Upper lobe of left lung (tissue), 6 donors: ENCODE measurements around the gene DDX10. TPM values are rescaled to one million over a fixed set of nuclear protein-coding genes. Genes with fewer than 3 reads are reported as not detected.

ENCODE experiments used
- ATAC-seq, 2 donors: fragments of 200-7000 bp; cut with Tn5 transposase; one replicate each; pipeline ENCODE4 v1.9.1; 2022; ENCODE audit warnings: mild to moderate bottlenecking in 2 of 2, moderate library complexity in 2 of 2; ENCODE audit not compliant: low FRiP score in 2 of 2
- DNase-seq, 2 donors: peaks; one replicate each; pipeline ENCODE4 v3.0.0-alpha.2; 2019 to 2020
- H3K27ac ChIP-seq, 4 donors: fragments of 200-600 bp; sonication (generic); one replicate each; pipeline ENCODE4 v1.5.1; 2016 to 2019
- H3K27me3 ChIP-seq, 4 donors: fragments of 200-600 bp; sonication (generic); one replicate each; pipeline ENCODE4 v1.5.1; 2017 to 2019
- H3K36me3 ChIP-seq, 4 donors: fragments of 200-600 bp; sonication (generic); one replicate each; pipeline ENCODE4 v1.5.1; 2016 to 2019
- H3K4me1 ChIP-seq, 4 donors: fragments of 200-600 bp; sonication (generic); one replicate each; pipeline ENCODE4 v1.5.1; 2018 to 2019
- H3K4me3 ChIP-seq, 4 donors: fragments of 200-600 bp; sonication (generic); one replicate each; pipeline ENCODE4 v1.5.1; 2017 to 2019; ENCODE audit warnings: mild to moderate bottlenecking in 2 of 4, moderate library complexity in 1 of 4
- H3K9me3 ChIP-seq, 4 donors: fragments of 200-600 bp; sonication (generic); one replicate each; pipeline ENCODE4 v1.5.1; 2018 to 2019
- CTCF ChIP-seq, 6 experiments: fragments of 450-650 bp in 4 of 6; fragments of 200-600 bp in 2 of 6; sonication (generic) in 2 of 6; IDR thresholded peaks; one replicate each; pipeline ENCODE4 v1.5.1; 2016 to 2019; ENCODE audit warnings: antibody characterized with exemption in 6 of 6
- EP300 ChIP-seq, 4 donors: sonication (generic); formaldehyde crosslinking; IDR thresholded peaks; one replicate each; pipeline ENCODE4 v1.5.1; 2017; ENCODE audit warnings: antibody characterized with exemption in 4 of 4, control low read depth in 2 of 4
- POLR2A ChIP-seq, 4 donors: fragments of 450-650 bp; IDR thresholded peaks; one replicate each; pipeline ENCODE4 v1.5.1; 2016 to 2017; ENCODE audit warnings: antibody characterized with exemption in 4 of 4, mild to moderate bottlenecking in 2 of 4
- POLR2AphosphoS5 ChIP-seq, 2 donors: sonication (generic); formaldehyde crosslinking; IDR thresholded peaks; one replicate each; pipeline ENCODE4 v1.5.1; 2017; ENCODE audit warnings: antibody characterized with exemption in 2 of 2
- WGBS, 2 donors: methylation state at CpG; one replicate each; pipeline ENCODE4 v1.1.5; 2017 to 2018; 5-methylcytosine and 5-hydroxymethylcytosine counted together
- total RNA-seq, 6 donors: library from RNA; depleted of rRNA in 4 of 6; stranded (reverse); fragments of >200 nt in 4 of 6; gene quantifications; one replicate each; pipeline versions ENCODE4 v1.1.0 to v1.2.1, GENCODE V29; 2016 to 2021
- donor health status: DM: no; HTN: no; CAD: no; lungs with moderate emphysema.
- donor health status: DM: no; HTN: yes; CAD: no; lungs with severe emphysema.

Gene DDX10
- total RNA-seq, 6 donors from 2014 or later = 9.0 to 25.2 (median 17.4) TPM

- H3K4me3 ChIP-seq = no peak overlapping the region
- DNase-seq (no peak), ATAC-seq (no peak)
- WGBS, 2 donors = 77 to 78% methylated on average over 5 of the region's 5 CpGs
- no peaks in the 10 kb centered on the region for H3K9me3 ChIP-seq
- no peaks in the 10 kb centered on the region for H3K27me3 ChIP-seq
- peaks cover 0 to 12% (median 0%) of the 10 kb centered on the region in 4 donors for H3K36me3 ChIP-seq
- TF ChIP-seq EP300 (IDR thresholded peaks at IDR 0.05) (no peak), POLR2A (IDR thresholded peaks at IDR 0.05) (no peak), CTCF (IDR thresholded peaks at IDR 0.05) (no peak), POLR2AphosphoS5 (IDR thresholded peaks at IDR 0.05) (no peak)
- H3K27ac ChIP-seq = no peak overlapping the region
- H3K4me1 ChIP-seq = no peaks in the 10 kb centered on the region
Observed at GRCh38 chr11:108724974-108725689, 60.3 kb downstream of the DDX10 start.

- TF ChIP-seq CTCF (IDR thresholded peaks at IDR 0.05) (no peak), POLR2AphosphoS5 (IDR thresholded peaks at IDR 0.05) (no peak), EP300 (IDR thresholded peaks at IDR 0.05) (no peak), POLR2A (IDR thresholded peaks at IDR 0.05) (no peak)
- H3K9me3 ChIP-seq = no peaks in the 10 kb centered on the region
- H3K27ac ChIP-seq = no peak overlapping the region
- WGBS, 2 donors = 87 to 88% methylated on average over 4 of the region's 4 CpGs
- ATAC-seq (no peak), DNase-seq (no peak)
- H3K4me3 ChIP-seq = no peak overlapping the region
- H3K36me3 ChIP-seq = peaks cover 0 to 9% (median 0%) of the 10 kb centered on the region in 4 donors
- no peaks in the 10 kb centered on the region for H3K27me3 ChIP-seq
- H3K4me1 ChIP-seq = no peaks in the 10 kb centered on the region
Observed at GRCh38 chr11:108726077-108726800, 61.4 kb downstream of the DDX10 start.

GRCh38 chr11:108727665-108728064 is 62.8 kb downstream of the DDX10 start:
- peaks cover 0 to 5% (median 0%) of the 10 kb centered on the region in 4 donors for H3K4me1 ChIP-seq
- WGBS, 2 donors = 85 to 87% methylated on average over 3 of the region's 3 CpGs
- H3K36me3 ChIP-seq = peaks cover 0 to 9% (median 0%) of the 10 kb centered on the region in 4 donors
- H3K4me3 ChIP-seq = no peak overlapping the region
- no peak overlapping the region for H3K27ac ChIP-seq
- DNase-seq = no peak
- TF ChIP-seq POLR2A (IDR thresholded peaks at IDR 0.05) = no peak
- TF ChIP-seq CTCF (IDR thresholded peaks at IDR 0.05) = no peak
- no peak for TF ChIP-seq EP300 (IDR thresholded peaks at IDR 0.05)
- TF ChIP-seq POLR2AphosphoS5 (IDR thresholded peaks at IDR 0.05) = no peak
- no peaks in the 10 kb centered on the region for H3K27me3 ChIP-seq
- H3K9me3 ChIP-seq = no peaks in the 10 kb centered on the region
- ATAC-seq = no peak

- H3K27ac ChIP-seq = no peak overlapping the region
- peaks cover 0 to 14% (median 5%) of the 10 kb centered on the region in 4 donors for H3K4me1 ChIP-seq
- no peaks in the 10 kb centered on the region for H3K27me3 ChIP-seq
- no peak overlapping the region for H3K4me3 ChIP-seq
- WGBS, 2 donors = 91 to 92% methylated on average over 7 of the region's 7 CpGs
- ATAC-seq (no peak), DNase-seq (no peak)
- no peaks in the 10 kb centered on the region for H3K9me3 ChIP-seq
- TF ChIP-seq POLR2AphosphoS5 (IDR thresholded peaks at IDR 0.05) = no peak
- TF ChIP-seq EP300 (IDR thresholded peaks at IDR 0.05) = no peak
- no peak for TF ChIP-seq CTCF (IDR thresholded peaks at IDR 0.05)
- no peak for TF ChIP-seq POLR2A (IDR thresholded peaks at IDR 0.05)
- H3K36me3 ChIP-seq = no peaks in the 10 kb centered on the region
Observed at GRCh38 chr11:108729227-108729871, 64.5 kb downstream of the DDX10 start.
